ENCODE results near the gene TTC22.

DNA sequence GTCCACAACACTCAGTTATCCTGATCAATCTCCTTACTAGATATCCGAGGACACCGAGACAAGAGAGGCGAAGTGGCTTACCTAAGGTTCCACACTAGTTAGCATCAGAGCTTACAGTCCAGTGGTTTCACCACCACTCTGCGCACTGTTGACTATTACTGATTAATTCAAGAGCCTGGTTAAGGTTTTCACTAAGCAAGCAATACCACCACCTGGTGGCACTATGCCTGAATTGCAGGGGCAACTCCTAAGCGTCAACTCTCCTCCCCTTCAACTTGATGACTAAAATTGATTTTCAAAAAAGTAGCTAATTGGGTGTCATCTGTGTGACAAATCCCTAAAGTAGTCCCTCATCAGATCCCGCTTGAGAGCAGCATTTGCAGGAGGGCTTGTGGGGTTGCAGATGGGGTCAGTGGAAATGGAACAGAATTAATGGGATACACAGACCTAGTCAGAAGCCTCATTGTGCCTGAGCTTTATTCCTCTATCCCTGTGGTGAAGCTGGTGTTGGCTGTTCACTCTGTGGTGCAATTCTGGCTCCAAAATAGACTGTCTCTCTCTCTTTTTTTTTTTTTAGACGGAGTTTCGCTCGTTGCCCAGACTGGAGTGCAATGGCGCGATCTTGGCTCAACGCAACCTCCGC, 9.1 kb downstream of the TTC22 start:
- TF ChIP-seq CTCF (IDR thresholded peaks at IDR 0.05), result peak in 1 of 3 experiments; percentile 33
- no peak for TF ChIP-seq EP300 (IDR thresholded peaks at IDR 0.05)

All from esophagus muscularis mucosa (tissue), 3 donors.